Stimulated activated CD4-positive, alpha-beta T cell treated with anti-CD3 and anti-CD28 coated beads, Interleukin-4, amount 100 ng/mL, for 48 hours (primary cell): ENCODE data around the gene LIN7B.
"Not testable (repeated sequence)": the region's sequence is repeated elsewhere in the genome, so short reads cannot be mapped to it uniquely, and the experiment has no call there.

Source experiments
- DNase-seq, 2 donors: peaks; one replicate each; pipeline ENCODE4 v3.0.0-alpha.2; 2020; ENCODE audit warnings: low read depth in 2 of 2

The LIN7B gene

DNA sequence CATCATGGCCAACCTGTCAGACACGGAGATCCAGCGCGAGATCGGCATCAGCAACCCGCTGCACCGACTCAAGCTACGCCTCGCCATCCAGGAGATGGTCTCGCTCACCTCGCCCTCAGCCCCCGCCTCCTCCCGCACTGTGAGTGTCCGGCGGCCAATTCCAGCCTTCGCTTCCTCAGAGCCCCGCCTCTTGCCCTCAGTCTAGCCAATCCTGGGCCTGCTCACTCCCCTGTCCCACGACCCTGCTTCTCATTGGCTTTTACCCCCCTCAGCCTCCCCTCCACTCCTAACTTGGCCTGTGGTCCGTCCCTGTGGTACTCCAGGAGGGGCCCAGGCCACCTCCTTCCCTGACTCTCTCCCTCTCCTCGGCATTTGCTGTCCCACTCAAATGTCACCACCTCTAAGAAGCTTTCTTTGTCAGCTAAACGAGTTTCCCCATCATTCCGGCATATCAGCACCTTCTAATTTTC is 28.7 kb downstream of the LIN7B start:
- DNase-seq: peak; percentile 65 to 74

DNA sequence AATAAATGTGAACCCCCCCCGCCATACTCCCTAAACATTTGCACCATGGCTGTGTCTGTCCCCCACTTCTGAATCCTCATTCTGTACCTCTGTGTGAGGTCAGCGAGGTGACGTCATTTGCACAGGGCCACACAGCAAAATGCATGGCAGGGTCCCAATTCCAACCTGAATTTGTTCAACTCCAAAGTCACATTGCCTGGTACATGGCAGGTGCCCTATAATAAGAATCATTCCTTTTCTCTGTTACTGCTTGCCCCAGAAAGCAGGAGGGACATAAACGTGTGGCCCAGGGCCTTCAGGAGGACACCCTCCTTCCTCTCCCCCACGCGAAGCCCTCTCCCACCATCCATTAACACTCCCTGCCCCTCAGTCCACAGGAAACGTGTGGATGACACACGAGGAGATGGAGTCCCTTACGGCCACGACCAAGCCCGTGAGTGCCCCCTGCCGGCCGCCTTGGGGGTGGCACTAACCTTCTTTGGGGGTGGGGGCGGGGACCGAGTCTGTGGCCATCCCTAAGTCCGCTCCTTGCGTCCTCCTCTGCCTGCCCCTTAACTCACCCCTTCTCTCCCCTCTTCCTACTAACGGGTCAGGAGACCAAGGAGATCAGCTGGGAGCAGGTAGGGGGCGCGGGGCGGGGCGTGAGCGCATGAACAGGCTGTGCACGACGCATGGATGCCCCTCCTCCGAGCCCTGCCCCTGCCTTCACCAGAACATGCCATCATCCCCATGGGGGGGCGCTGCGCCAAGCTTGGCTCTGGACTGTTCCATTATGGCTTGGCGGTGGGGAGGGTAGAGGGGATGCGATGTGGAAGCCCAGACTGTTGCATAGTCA is 31.6 kb downstream of the LIN7B start:
- peak; percentile 74 to 85 for DNase-seq

DNA sequence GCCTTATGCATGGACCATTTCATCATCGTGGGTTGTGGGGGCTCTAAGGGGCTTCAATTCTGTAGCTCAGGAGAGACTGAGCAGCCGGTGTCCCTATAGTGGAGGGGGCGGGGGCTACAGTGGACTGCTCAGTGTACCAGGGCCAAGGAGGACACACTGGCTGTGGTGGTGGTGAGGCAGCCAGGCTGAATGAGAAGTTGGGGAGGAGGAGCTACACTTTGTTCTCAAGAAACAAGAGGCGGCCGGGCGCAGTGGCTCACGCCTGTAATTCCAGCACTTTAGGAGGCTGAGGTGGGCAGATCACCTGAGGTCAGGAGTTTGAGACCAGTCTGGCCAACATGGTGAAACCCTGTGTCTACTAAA is 32.2 kb downstream of the LIN7B start:
- not testable (repeated sequence) for DNase-seq

DNA sequence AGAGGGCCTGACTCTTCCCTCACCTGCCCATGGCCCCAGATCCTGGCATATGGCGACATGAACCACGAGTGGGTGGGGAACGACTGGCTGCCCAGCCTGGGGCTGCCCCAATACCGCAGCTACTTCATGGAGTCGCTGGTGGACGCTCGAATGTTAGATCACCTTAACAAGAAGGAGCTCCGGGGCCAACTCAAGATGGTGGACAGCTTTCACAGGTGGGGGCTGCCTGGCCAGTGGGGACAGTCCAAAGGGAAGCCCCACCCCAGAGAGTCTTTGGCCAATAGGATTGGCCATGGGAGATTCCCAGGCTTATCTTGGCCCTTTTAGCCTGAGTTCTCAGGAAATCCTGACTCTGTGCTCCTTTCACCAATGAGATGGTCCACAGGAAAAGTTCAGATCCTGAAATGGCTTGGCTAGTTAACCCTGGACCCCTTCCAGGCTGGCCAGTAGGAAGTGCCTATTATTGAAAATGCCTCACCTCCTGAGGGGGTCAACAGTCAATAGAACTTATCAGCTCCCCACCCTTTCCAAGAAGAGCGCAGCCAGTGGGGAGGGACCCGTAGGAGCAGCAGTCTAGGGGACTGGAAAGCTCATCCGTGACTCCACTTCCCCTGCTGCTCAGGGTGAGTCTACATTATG is 34.0 kb downstream of the LIN7B start:
- no peak for DNase-seq

DNA sequence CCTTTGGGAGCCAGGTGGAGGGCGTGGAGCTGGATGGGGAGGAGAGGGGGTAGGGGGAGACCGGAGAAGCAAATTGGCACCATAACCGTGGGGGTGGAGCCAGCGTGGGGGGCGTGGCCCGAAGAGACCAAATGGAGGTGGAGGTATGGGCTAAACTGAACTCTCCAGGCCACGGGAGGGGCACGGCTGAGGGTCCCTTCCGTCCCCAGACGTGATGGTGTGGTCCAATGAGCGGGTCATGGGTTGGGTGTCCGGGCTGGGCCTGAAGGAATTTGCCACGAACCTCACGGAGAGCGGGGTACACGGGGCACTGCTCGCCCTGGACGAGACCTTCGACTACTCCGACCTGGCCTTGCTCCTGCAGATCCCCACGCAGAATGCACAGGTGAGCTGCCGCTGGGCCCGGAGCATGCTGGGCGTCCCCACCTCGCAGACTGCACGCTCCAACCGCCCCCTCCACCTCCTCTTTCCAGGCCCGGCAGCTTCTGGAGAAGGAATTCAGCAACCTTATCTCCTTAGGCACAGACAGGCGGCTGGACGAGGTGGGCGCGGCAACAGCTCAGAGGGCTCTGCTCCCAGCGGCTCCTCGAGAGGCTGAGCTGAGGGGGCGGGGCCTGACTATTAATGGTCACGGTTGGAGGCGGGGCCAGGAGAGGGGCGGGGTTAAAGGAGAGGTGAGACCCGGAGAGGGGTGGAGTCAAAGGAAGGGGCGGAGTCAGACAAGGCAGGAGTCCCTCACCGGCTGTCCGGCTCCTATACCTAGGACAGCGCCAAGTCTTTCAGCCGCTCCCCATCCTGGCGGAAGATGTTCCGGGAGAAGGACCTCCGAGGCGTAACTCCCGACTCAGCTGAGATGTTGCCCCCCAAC is 34.8 kb downstream of the LIN7B start:
- DNase-seq: peak; percentile 79 to 93

DNA sequence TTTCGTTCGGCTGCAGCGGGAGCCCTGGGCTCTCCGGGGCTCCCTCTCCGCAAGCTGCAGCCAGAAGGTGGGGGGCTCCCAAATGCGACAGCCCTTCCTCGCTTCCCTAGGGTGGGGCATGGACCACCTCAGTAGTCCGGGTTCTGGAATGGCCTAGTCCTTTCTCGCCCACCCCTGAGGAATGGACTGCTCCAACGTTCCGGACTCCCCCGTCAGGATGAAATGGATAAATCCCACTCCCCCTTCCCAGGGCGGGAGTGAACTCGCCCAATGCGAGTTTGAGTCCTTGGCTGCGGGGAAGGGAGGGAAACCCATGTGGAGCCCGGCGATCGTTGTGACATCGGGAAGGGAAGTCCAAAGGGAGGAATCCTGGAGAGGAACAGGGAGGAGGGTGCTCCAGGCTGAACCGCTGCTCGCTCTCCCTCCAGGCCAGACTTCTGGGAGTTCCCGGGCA is 35.5 kb downstream of the LIN7B start:
- DNase-seq: no peak

DNA sequence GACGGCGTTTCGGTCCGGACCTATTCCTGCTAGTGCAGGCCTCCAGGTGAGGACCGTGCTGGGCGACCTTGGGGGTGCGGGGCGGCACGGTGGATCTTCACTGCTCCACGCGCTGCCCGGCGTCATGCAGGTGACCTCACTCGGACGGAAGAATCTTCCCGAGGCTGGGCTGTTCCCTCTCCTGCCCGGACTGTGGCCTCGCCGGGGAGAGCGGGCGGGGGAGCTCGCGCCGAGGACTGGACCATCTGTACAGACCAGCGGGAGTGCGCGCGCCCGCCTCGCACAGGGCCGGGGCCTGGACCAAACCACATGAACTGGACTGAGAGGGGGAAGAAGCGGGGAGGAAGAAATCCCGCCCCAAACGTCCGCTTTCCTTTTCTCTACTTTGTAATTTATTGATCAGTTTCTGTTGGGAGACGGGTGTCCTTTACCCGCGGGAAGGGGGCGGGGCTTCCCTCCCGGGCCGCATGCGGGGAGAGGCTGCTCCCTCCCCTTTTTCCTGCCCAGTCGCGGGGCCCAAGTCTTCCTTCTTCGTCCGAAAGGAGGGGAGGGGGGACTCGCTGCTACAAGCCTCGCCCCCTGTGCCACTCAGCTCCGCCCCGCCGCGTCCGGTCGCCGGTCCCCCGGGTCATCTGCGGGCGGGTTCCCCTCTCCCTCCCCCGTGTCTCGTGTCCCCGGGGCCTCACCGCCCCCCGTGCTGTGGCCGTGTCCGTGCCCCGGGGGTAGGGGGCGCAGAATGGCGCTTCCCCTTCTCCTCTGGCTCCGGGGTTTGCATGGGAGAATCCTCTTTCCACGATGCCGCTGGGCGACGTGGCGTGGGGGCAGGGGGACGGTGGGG is 36.2 kb downstream of the LIN7B start:
- DNase-seq: peak in 1 of 2 donors; percentile 20

DNA sequence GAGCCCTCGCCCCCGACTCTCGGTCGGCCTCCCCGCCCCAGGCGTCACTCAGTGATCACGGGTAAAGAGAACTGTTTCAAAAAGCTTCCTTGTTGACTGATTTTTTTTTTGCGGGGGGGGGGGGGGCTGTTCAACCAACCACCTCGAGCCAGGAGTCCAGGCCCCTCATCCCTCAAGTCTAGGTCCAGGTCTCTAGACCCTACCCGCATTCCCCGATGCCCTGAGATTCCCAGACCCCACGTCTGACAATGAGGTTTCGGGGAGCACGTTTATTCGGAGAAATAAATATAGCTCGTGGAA is 36.7 kb downstream of the LIN7B start:
- DNase-seq: no peak

DNA sequence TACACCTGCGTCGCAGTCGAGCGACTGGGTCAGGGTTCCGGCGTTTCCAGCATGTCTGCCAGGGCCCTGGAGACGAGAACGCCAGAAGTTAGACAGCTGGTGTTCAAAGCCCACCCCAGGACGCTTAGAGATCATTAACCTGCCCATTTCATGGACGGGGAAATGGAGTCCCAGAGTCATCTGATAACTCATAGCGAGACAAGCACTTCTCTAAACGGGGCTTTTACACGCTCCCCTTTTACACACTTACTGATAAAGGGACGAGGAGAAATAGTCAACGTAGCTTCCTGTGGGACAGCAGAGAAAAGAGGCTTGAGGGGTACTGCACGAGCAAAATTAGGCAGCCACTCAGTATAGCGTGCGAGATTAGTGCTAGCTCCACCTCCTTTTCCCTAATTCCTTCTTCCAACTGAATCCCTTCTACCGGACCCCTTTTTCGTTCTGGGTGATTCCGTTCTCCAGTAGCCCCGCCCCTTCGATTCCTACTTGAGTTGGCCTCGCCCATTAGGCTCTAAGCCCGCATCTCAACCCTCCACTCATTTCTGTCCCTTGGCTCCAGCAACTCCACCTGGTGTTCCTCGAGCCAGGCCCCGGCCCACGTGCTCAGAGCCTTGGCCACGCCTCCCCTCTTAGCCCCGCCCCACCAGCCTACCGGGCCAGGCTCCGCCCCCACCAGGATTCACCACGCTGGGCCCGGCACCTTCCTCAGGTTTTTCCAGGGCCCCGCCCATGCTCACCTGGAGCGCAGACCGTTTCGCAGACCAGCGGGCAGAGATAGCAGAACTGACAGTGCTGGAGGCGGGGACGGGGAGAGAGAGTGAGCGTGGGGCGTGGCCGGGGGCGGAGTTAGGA is 37.3 kb downstream of the LIN7B start:
- DNase-seq: peak in 1 of 2 donors; percentile 56

DNA sequence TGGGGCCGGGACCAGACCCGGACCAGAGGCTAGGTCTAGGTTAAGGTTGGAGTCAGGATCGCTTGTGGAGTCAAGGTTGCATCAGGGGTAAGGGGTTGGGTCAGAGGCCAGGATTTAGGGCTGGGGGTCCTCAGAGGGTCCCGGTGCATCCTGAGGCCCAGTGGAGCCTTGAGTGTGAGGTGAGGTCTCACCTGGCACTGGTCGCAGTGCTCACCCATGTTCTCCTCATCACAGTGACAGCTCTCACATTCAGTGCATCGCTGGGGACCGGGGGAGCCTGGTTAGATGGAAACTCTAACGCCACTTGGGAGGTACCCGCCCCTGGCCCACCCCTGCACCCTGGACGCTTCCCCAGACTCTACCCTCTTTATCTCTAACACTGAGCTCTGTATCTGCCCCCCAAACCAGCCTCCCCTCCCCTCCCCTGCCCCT is 38.0 kb downstream of the LIN7B start:
- DNase-seq: no peak

DNA sequence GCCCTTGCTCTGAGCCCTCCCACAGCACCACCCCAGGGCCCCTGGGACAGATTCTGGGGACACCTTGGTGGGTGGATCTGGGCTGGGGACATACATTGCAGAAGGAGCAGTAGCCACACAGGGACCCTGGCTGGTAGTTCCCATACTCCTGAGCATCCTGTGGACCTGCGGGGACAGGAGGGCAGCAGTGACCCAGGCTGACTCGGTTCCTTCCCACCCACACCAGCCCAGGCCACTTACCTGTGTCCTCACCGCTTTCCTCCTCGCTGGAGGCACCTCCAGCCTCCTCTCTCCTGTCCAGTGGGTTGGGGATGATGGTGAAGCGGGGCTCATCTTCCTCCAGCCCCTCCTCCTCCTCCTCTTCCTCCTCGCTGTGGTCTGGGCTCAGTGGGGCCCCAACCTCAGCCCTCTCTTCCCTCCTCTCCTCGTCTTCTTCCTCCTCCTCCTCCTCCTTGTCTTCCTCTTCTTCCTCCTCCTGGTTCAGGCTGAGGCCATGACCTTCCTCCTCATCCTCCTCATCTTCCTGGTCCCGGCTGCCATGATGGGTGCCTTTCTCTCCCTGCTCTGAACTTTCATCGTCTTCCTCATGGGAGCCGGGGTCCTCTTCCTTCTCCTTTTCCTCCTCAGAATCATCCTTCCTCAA is 39.1 kb downstream of the LIN7B start:
- DNase-seq: no peak

DNA sequence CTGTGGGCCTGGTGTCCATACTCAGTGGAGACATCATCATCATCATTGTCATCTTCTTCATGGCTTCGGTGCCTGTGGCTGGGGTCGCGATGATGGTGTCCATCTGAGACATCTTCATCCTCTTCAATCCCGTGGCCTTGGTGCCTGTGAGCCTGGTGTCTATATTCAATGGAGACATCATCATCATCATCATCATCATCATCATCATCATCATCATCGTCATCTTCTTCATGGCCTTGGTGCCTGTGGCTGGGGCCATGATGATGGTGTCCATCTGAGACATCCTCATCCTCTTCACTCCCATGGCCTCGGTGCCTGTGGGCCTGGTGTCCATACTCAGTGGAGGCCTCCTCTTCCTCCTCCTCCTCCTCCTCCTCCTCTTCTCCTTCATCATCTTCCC is 40.1 kb downstream of the LIN7B start:
- no peak for DNase-seq

DNA sequence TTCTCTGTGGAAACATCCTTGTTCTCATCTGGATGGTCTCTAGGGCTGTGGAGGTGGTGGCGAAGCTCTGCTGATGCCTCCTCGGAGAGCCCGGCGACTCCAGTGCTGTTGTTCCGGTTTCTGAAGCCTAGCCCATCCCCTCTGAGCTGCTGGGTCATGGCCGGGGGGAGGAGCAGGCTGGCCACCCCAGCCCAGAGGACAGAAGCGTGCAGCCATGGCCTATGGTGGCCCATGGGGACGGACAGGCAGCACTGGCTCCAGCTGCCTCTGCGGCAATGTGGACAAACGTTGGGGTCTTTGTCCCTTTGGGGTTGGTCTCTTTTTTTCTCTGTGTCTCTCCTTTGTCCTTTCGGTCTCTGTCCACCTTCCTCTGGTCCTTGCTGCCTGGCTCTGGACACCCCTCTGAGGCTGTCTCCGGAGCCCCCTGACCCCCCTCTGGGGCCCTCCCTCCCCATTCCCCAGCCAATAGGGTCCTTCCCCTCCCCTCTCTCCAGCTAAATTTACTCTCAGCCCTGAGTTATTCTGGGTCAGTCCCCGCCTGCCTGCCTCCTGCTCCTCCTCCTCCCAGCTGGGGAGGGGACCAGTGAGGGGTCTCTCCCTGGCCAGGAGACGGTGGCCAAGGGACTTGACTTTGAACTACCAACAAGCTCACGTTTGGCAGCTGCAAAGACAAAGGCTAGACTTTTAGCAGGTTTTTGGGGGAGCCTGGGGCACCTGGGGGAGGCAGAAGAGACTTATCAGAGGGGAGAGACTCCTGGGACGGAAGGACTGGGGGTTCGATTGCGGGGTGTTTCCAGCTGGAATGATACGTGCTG is 41.0 kb downstream of the LIN7B start, which contains the start of gene HRC:
TSS of gene HRC (minus strand) at position 392 of the 815 bp plus-strand sequence. CDS start at position 233, 159 bp downstream.
- no peak for DNase-seq

DNA sequence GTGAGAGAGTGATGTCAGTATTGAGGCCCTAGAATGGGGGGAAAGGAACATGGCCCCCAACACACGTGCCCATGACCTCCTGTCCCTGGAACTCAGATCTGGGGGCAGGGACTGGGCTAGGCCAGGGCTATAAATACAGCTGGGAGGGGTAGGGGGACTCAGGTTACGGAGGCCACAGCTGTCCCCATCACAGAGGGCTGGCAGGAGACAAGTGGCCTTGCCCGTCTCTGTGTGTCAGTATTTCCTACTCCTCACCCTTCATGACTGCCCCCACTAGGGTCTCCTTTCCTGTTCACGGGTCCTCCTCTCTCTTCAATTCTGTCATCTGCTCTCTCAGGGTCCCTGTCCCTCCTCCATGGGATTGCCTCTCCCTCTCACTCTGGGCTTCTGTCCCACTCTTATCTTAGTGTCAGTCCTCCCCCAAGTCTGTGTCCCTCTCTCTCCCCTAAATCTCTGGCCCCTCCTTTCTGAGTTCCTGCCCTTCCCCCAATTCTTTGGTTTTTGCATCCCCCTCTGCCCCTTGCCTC is 41.7 kb downstream of the LIN7B start:
- no peak for DNase-seq

DNA sequence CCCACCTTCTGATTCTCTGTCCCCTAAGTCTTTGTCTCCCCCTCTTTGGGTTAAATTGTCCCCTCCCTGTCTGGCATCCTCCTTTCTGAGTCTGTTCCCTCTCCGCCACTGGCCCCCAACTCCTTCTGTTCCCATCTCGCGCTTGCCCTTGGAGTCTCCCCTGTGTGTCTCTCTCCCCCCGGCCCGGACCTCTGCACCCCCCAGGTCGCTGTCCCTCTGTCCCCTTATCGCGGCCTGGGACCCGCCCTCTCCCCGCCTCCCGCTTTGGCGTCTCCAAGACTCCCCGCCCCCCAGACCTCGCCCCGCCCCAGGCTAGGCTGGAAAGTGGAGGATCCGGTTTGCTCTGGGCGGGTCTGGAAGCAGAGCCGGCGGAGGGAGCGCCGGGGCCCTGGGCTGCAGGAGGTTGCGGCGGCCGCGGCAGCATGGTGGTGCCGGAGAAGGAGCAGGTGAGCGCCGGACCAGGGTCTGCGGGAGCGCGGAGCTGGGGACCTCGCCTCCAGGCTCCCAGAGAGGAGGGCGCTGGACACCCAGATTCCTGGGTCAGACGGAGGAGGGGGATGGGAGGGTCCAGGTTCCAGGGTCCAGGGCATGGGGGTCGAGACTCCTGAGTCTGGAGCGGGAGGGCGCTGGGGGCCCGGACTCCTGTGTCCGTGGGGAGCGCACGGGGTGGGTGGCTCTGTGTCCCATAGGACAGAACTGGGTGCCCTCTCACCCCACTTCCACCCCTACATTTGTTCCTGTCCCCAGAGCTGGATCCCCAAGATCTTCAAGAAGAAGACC is 43.5 kb downstream of the LIN7B start, which contains the start of gene TRPM4:
TSS of gene TRPM4 (plus strand) at position 348 of the 780 bp plus-strand sequence. CDS start at position 423, 75 bp downstream.
- DNase-seq: peak; percentile 60 to 63

DNA sequence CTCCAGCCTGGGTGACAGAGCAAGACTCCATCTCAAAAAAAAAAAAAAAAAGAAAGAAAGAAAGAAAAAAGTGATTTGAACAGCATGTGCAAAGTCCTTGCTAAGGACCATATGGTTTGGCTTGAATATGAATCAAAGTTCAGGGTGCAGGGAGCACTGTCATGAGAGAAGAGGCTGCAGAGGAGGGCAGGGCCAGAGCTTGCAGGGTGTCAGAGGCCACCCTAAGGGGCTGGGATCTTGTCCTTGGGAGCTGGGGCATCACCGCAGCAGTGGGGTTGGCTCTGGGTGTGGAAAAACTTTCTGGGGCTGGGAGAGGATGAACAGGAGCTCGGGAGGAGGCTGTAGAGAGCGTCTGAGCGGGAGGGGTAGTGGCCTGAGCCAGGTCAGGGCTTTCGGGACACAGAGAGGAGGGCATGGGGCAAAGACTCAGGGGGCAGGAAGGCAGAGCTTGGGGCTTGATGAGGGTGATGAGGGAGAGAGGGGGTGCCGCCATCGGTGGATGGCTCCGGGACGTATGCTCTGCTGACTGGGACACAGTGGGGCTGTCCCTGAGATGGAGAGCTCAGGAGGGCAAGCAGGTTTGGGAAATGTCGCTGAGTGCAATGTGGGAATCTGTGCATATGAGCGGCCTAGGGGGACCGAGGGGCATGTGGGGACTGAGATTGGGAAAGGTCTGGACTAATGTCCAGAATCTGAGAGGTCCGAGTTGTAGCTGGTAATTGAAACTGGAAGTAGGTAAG is 46.5 kb downstream of the LIN7B start:
- DNase-seq: no peak

DNA sequence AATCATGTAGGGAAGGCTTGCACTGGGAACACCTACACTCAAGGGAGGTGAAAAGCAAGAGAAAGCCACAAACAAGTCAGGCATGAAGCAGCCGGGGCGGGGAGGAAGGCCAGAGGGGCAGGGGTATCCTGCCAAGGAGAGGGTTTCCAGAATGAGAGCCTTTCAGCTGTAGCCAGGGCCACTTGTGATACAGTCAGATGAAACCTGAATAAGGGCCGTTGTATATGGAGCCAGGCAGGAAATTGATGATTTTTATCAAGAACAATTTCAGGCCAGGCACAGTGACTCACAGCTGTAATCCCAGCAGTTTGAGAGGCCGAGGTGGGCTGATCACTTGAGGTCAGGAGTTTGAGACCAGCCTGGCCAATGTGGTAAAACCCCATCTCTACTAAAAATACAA is 47.8 kb downstream of the LIN7B start:
- DNase-seq: no peak
